HG02884 (cell line): ENCODE measurements around the gene SLC7A8.
"Not testable (repeated sequence)": the region's sequence is repeated elsewhere in the genome, so short reads cannot be mapped to it uniquely, and the experiment has no call there.

Experiments used
- ATAC-seq: cut with Tn5 transposase; IDR thresholded peaks from one replicate; pipeline ENCODE4 v1.9.1; 2021; ENCODE audit warnings: mild to moderate bottlenecking, moderate library complexity; ENCODE audit not compliant: unreplicated experiment

The SLC7A8 gene

DNA sequence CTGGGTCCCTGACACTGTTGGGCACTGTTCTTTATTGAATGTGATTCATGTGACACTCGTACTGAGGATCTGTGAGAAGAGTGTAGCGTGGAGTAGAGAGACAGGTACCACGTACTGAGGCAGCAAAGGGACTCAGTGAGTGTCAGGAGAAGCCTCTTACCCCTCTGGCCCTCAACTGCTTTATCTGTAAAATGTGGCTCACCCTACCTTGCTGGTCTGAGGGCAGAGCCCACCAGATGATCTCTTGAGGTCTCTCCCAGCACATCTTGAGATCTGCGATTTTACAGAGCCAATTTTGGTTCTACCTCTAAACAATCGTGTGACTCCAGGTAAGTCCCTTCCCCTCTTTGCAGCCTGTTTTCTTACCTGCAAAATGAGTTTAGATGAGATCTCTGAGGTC is 67.5 kb downstream of the SLC7A8 start:
- ATAC-seq: no peak

DNA sequence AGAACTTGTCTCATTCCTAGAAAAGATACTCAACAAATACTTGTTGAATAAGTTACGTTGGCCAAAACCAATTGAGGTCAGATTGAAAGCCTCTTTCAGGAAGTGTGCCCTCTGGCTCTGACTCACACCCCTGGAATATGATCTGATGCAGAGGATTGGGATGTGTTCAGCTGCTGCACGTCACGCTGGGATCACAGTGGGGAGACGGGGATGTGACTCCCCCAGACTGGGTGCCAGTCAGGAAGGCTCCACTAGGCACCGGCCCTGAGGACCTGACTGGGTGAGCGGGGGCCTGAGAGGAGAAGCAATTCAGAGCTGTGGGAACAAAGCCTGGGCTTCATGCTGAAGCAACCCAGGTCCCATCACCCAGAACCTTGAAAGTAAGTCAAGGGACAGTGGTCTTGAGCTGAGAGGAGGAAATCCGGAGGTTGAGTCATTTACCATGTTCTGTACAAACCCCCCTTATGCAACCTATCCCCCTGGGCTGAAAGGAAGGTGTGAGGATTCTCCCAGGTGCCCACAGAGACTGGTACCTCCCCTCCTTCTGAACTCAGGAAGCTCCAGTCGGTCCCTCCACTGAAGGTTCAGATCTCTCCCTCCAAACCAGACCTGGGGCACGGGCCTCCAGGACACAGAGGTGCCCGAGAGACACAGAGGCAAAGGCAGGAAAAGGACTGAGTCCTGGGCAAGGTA is 68.3 kb downstream of the SLC7A8 start:
- ATAC-seq: no peak

DNA sequence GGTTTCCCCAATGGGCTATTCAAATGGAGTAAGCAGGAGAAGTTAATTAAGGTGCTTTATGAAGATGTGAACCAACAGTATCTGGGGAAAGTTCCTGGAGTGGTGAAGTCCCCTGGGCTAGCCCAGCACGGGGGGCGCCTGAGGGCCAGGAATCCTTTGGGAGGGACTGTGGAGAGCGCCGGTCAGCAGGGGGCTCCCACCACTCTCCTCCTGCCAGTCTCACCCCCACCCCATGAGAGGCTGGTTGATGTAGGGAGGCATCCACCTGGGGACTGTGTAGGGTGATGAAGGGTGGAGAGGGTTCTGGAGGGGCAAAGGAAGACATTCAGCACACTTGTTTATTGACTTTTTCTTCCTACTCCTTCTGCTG is 68.8 kb downstream of the SLC7A8 start:
- no peak for ATAC-seq

DNA sequence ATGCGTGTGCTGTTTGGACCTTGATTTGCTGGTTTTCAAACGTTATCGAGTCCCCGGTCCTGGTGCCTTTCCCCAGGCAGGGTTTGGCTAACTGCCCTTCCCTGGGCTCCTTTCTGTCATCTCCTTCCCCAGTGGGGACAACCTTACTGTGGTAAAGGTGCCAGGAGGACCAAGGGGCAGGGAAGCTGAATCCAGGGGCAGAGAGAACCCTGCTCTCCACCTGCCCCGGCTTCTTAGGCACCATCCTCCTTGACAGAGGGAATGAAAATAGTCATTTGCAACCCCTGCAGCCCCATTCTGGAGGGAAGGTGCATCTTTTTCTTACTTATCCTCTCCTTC is 69.4 kb downstream of the SLC7A8 start:
- no peak for ATAC-seq

DNA sequence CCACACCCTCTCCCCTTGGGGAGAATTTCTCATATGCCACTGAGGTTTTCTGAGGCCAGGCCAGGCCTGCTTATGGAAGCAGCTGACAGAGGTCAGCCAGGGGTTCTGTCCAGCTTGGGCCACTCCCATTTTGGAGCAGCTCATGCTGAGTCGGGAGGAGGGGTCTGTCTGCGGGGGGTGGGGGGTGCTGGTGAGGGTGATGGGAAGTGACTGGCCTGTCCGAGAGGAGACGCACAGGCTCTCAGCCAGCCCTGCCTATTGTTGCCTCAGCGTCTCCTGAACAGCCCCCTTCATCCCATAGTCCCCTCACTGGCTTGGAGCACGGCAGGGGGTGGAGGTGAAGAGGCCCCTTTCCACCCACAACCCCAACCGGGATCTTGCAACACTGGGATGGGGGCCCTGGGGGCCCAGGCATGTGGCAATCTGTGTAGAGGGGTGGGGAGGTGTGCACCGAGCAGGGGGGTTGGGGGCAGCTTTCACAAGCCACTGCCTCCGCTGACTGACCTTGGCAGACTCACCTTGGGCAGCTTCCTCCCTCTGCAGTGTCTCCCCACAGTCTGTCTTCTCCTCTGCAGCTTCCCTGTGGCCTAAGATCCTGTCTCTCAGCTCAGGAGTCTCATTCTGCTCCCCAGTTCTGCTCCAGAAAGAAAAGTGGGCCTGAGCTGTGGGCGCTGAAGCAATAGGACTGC is 69.9 kb downstream of the SLC7A8 start:
- no peak for ATAC-seq

DNA sequence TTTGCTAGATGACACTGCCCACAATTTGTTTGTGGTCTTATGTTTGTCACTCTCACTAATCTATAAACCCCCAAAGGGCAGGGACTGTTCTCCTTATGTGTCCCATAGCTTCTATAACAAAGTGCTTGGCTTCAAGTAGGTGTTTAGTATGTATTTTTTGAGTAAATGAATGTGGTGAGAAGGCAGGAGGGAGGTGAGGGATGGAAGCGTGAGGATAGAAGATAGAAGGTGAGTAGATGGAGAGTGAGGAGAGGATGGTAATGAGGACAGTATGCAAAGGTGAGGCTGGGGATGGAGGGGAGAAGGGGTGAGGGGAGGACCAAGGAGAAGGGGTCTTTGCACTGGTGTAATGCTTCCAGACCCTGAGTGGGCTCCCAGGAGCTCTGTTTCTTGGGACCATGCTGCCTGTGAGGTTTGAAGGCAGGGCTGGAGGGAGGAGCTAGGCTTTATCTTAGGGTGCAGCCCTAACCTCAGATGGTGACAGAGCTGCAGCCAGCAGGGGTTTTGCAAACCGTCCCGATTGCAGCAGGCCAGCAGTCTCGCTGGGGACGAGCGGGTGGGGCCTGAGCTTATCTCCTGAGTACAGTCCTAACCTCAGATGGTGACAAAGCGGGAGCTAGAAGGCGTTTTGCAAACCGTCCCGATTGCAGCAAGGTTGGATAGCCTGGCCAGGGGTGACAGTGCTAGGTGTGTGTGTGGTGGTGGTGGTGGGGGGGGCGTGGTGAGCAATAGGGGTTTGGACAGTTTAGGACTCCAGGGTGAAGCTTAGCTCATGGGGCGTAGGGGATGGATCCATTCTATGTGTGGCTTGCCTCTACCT is 70.9 kb downstream of the SLC7A8 start:
- ATAC-seq: no peak

DNA sequence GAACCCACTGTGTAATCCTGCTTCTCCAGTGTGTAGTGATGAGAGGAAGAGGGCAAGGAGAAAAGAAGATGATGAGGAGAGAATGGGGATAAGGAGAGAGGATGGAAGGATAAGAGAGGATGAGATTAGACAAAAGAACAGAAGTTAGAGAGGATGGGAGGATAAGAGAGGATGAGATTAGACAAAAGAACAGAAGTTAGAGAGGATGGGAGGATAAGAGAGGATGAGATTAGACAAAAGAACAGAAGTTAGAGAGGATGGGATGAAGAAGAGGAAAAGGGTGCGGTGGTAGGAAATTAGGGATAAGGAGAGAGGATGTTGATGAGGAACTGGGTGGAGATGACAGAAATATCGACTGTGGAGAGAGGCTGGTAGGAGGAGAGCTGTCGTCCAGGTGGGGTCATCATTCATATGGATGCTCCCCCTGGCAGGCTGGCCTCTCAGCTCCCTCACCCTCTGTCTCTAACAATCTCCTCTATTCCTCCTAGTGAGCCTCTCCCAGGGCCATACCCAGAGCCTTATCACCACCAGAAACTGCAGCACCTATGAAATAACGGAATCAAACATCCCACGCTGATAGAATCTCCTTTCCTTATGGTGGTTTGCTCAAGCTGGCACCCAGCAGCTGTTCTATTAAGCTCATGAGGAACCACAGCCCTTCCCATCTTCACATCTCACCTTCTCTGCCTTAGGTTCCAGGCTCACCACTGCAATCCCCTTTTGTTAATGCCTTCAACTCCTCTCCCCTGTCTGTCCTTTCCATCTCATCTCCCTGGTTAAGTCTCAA is 72.7 kb downstream of the SLC7A8 start:
- no peak for ATAC-seq

DNA sequence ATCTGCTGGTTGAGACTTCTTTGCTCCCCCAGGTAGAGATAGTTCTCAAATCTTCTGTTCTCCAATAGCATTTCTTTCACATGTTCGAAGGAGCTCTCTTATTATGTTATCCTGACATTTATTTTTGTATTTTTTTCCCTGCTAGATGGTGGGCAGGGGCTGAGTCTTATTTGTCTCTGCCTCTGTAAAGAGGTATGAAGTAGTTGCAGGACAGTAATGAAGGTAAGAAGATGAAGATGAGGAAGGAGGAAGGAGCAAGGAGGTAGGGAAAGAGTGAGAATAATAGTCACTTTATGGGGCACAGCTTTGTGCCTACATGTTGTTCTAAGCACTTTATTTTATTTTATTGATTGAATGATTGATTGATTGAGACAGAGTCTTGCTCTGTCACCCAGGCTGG is 73.7 kb downstream of the SLC7A8 start:
- no peak for ATAC-seq

DNA sequence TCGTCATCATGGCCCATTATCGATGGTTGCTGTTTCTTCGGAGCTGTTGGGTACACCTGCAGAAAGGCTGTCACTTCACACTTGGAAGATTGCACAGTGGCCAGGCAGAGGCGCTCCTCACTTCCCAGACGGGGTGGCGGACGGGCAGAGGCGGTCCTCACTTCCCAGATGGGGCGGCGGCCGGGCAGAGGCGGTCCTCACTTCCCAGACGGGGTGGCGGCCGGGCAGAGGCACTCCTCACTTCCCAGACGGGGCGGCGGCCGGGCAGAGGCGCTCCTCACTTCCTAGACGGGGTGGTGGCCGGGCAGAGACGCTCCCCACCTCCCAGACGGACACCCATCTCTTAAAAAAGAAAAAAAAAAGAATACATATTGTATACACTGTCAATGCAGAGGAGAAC is 75.3 kb downstream of the SLC7A8 start:
- ATAC-seq: not testable (repeated sequence)

DNA sequence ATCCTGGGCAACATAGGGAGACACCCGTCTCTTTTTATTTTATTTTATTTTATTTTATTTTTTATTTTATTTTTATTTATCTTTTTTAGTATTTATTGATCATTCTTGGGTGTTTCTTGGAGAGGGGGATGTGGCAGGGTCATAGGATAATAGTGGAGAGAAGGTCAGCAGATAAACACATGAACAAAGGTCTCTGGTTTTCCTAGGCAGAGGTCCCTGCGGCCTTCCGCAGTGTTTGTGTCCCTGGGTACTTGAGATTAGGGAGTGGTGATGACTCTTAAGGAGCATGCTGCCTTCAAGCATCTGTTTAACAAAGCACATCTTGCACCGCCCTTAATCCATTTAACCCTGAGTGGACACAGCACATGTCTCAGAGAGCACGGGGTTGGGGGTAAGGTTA is 75.8 kb downstream of the SLC7A8 start:
- not testable (repeated sequence) for ATAC-seq

DNA sequence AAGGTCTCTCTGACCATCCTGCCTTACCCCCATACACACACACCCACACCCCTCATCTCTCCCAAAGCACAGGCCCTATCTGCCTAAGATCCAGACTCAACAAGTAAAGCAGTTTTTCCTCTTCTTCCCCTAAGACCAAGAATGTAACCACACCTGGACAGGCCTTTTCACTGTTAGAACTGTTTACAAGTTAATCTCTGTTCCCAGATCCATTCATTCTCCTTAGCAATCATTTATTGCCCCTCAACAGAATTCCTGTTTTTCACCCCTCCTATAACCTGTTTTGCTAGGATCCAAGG is 76.8 kb downstream of the SLC7A8 start:
- ATAC-seq: no peak

DNA sequence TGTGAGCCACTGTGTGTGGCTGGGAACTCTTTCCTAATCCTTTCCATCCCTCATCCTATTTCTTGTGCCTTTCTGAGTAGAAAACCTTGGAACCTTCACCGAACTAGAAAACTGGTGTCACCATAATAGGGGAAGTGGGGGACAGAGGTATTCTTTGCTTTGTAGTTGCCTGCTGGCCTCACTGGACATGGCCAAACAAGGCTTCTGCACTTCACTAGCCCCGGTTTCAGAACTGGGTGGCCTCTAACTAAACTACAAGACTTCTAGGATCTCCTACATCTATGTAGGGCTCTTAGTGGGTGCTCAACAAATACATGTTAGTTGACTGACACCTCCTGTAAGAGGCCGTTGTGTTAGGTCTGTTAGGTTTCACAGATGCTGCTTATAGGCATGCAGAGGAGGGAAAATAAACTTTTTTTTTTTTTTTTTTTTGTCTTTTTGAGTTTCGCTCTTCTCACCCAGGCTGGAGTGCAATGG is 78.1 kb downstream of the SLC7A8 start:
- no peak for ATAC-seq

DNA sequence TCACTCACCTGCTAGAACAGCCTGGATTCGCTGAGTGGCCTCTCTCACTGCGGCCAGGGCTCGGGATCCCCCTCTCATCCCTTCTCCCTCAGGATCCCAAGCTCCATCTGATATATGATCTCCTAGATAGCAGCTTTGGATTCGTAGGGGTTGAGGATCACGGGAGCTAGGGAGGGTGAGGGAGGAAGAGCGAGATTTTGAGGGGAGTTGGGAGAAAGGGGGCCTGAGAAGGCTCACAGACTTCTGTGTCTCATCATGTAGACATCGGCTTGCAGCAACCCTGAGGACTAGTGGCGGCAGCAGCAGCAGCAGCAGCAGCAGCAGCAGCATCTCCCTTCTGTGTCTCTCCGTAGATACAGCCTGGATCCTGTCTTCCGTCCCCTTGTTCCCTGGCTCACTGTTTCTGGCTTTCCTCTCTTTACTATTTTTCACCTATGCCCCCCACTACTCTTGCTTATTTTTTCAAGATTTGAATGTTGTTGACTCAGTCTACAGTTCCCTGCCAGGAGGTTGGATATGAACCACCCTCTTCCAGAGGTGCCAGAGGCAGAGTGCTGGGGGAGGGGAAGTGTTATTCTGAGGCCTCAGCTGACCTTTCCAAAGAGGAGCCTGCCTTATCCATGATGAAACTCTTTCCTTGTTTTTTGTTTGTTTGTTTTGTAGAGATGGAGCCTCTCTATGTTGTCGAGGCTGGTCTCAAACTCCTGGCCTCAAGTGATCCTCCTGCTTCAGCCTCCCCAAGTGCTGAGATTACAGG is 78.7 kb downstream of the SLC7A8 start, which contains the start of gene CIROP:
CIROP (minus strand) TSS at position 399 of the 757 bp plus-strand sequence; CDS start at position 330, 69 bp downstream.
- ATAC-seq: no peak

DNA sequence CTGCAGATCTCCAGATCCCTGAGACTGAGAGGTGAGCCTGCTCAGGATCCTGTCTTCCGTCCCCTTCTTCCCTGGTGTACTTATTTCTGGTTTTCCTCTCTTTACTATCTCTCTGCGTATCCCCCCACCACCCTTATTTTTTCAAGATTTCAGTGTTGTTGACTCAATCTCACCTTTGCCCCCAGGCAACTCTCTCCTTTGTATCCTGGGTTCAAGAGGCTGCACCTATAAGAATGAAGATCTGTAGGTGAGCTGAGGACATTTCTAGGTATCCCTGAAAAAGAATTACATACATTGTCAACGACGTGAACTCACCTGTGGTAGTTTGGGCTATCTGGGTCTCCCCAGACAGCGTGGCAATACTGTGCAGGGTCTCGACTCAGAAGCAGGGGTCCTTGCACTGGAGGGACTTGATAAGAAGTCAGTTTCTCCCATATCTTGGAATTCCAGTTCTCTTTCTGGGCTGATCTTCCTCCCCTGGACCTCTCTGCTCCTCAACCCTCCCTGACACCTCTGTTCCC is 79.3 kb downstream of the SLC7A8 start:
- no peak for ATAC-seq

DNA sequence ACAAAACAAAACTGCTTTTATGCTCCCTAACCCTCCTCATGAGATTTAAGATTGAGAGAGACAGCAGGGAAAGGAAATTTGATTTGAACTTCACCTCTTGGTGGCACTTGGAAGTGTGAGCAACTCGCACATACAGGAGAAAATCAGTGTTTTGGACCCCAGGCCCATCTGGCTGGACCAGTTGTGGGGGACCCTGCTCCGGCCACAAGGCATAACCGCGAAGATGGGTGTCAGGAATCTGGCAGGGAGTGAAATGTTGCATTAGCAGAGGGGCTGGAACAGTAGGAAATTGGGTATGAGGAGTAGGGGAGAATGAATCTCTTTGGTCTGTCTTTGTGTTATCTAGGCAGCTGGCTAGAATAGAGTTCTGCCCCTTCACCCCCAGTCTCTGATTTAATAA is 79.9 kb downstream of the SLC7A8 start:
- no peak for ATAC-seq

DNA sequence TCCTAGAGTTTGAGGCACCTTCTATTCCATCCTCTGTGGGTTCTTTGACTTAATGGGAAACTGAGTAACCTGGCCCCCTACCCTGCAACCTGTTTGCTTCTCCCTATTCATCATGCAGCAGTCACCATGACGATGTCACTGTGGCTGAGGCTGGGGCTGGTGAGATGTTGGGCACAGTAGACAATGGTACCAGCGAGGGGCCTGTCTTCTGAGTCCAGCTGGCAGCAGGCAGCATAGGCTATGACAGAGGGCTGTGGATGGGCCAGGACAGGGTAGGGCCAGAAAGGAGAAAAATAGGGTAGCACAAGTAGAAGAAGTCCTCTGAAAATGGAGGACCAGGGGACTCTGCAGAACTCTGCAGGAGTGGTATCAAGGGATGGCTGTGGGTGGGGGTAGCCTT is 80.7 kb downstream of the SLC7A8 start:
- ATAC-seq: no peak

DNA sequence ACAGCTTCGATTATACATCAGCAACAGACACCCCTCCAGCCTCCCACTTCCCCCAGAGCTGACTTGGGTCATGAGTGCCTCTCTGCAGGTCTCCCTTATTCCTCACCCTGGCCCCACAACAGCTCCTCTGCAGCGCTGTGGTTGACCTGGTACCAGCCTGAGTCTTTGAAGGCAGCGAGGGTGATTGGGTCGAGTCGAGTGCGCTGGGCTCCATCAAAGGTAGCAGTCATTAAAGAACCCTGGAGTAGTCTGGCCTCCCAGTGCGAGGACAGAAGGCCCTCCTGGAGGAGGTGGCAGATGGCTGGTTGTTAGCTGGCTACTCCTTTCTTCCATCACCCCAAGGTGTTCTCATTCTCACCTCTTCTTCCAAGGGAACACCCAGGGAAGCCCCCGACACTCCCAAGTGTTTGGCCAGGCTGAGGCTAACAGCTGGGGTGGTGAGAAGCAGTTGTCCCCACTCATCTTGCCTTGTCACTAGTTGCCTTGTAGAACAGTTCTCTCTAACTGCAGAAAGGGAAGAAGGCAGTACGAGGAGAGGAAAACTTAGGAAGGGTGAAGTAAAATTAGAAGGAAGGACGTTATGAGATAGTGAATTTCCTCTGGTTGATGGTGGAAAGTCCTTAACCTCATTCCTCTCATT is 81.4 kb downstream of the SLC7A8 start:
- no peak for ATAC-seq

DNA sequence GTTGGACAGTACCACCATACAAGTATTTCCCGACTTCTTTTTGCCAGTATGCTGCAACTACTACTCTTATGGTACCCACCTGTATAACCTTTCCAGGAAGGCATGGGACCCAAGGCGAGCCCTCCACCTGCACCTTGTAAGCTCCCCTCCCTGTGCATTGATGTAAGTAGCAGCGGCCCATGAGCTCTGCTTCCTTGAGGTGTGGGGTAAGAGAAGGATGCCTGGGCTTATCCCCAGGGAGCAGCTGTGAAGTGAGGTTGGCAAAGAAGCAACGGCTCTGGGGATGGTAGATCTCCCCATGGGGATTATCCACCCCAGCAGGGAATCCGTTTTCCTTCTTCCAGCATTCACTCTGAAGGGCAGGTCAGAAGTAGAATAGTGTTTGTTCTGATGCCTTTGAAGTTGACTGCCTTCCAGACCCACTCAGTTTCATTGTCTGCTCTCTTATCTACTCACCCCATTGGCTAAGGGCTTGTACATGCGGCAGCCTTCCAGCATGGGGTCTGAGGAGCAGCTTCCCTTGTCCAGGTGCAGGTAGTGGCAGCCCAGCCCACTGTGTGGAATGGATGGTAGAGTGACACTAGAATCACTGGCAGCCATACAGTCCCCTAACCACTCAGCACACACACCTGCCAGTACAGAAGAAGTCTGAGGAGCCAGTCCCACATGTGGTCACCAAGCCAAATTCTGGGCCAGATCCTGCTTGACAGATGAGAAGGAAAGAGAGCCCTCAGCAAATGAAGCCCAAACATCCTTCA is 82.1 kb downstream of the SLC7A8 start:
- ATAC-seq: no peak

DNA sequence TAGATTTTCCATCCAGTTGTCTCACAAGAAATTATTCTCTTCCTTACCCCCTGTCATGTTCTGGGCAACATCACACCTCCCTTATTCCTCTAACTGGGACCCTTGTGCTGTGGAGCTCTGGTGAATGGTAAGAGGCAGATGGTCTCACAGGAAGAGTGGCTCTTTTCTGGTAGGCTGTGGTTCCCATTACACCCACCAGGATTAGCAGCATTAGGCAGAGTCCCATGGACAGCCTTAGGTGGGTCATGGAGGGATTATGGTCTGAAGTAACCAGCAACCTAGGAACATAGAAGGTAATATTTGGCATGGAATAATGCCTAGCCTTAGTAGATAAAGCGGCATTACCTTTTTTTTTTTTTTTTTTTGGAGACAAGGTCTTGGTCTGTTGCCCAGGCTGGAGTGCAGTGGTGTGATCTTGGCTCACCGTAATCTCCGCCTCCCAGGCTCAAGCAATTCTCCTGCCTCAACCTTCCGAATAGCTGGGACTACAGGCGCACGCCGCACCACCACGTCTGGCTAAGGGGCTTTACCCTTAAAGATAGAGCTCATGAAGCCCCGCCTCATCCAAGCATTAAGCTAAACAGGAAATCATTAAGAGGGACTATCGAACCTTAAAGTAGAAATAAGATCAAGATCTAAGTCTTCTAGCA is 84.1 kb downstream of the SLC7A8 start:
- no peak for ATAC-seq
